CD4-positive, alpha-beta T cell (primary cell): ENCODE measurements around the gene TNFRSF13B. TPM values are rescaled to one million over a fixed set of nuclear protein-coding genes. Genes with fewer than 3 reads are reported as not detected.
A peak's percentile ranks its signal among the peaks of the same experiment; 100 is the strongest.

Experiments
- ATAC-seq: fragments of 200-7000 bp; cut with Tn5 transposase; one replicate; pipeline ENCODE4 v1.10.0; 2022; ENCODE audit warnings: mild to moderate bottlenecking; ENCODE audit not compliant: poor library complexity
- CTCF ChIA-PET: fragments of 350-600 bp; sonication (Branson Sonifier 250); formaldehyde crosslinking; loops from one replicate; lab custom pipeline; 2021; ENCODE audit warnings: antibody characterized with exemption, inconsistent platforms; lab: Charles Lee
- POLR2A ChIA-PET: fragments of 350-600 bp; sonication (Branson Sonifier 250); formaldehyde crosslinking; loops from one replicate; lab custom pipeline; 2021; ENCODE audit warnings: antibody characterized with exemption, inconsistent platforms; lab: Charles Lee
- DNase-seq, 14 experiments: peaks; one replicate each; pipeline ENCODE4 v3.0.0-alpha.2; 2013 to 2020; ENCODE audit warnings: mixed read lengths in 2 of 14
- H3K27ac ChIP-seq, 2 donors: one replicate each; pipeline versions ENCODE4 v1.5.1 to v1.7.0; 2013; ENCODE audit warnings: low read length in 2 of 2, low read depth in 1 of 2, mild to moderate bottlenecking in 1 of 2
- H3K27me3 ChIP-seq, 2 experiments: 1 replicate in 1 of 2; 2 replicates in 1 of 2; pipeline versions ENCODE4 v1.6.1 to v1.7.0; 2013; ENCODE audit warnings: low read length in 2 of 2, control low read depth in 1 of 2, mild to moderate bottlenecking in 1 of 2, moderate library complexity in 1 of 2; ENCODE audit not compliant: insufficient read depth in 2 of 2, control insufficient read depth in 1 of 2
- H3K36me3 ChIP-seq: one replicate; pipeline ENCODE4 v1.6.1; 2013; ENCODE audit warnings: low read length, control low read depth; ENCODE audit not compliant: insufficient read depth
- H3K4me1 ChIP-seq: one replicate; pipeline ENCODE4 v1.6.1; 2013; ENCODE audit warnings: low read length, control low read depth; ENCODE audit not compliant: insufficient read depth
- H3K4me3 ChIP-seq: one replicate; pipeline ENCODE4 v1.5.1; 2013; ENCODE audit warnings: mild to moderate bottlenecking, low read length, moderate library complexity
- H3K9me3 ChIP-seq, 2 experiments: 1 replicate in 1 of 2; 2 replicates in 1 of 2; pipeline versions ENCODE4 v1.6.1 to v1.7.0; 2013; ENCODE audit warnings: low read length in 2 of 2, mild to moderate bottlenecking in 2 of 2, control low read depth in 1 of 2, moderate library complexity in 1 of 2; ENCODE audit not compliant: control insufficient read depth in 1 of 2, insufficient read depth in 1 of 2
- H3K27ac Mint-ChIP-seq: one replicate; pipeline ENCODE4 v1.8.0; 2020; ENCODE audit warnings: mixed read lengths
- H3K27me3 Mint-ChIP-seq: one replicate; pipeline ENCODE4 v1.8.0; 2021; ENCODE audit warnings: mixed read lengths
- H3K36me3 Mint-ChIP-seq: one replicate; pipeline ENCODE4 v1.8.0; 2021; ENCODE audit warnings: low read depth, mixed read lengths
- H3K4me1 Mint-ChIP-seq: one replicate; pipeline ENCODE4 v1.8.0; 2021; ENCODE audit warnings: low read depth, mixed read lengths
- H3K4me3 Mint-ChIP-seq: one replicate; pipeline ENCODE4 v1.8.0; 2020; ENCODE audit warnings: mild to moderate bottlenecking, mixed read lengths
- H3K9me3 Mint-ChIP-seq: one replicate; pipeline ENCODE4 v1.8.0; 2020; ENCODE audit warnings: mixed read lengths
- CTCF ChIP-seq: fragments of 200-600 bp; IDR thresholded peaks from one replicate; pipeline ENCODE4 v1.8.0; 2022; ENCODE audit warnings: antibody characterized with exemption, mild to moderate bottlenecking
- intact Hi-C, 2 experiments: fragments of 100-400 bp; cut with DNase I in 1 of 2; cut with micrococcal nuclease in 1 of 2; formaldehyde crosslinking; loops; one replicate each; pipeline versions ENCODE4 v1.15.1 to v1.9.0; 2023 to 2025; cut with DNase I, micrococcal nuclease
- total RNA-seq, 174 experiments: library from RNA in 2 of 174; stranded (reverse) in 2 of 174; gene quantifications; one replicate each; pipeline ENCODE4 v1.2.3 and lab custom pipeline; 2021 to 2026

Gene TNFRSF13B
- total RNA-seq, 2 experiments from 2014 or later = not detected

GRCh38 chr17:16935786-16936185 is 36.1 kb downstream of the TNFRSF13B start:
- Mint-ChIP-seq H3K4me1 (no peaks in the 10 kb centered on the region), H3K36me3 (no peaks in the 10 kb centered on the region), H3K27ac (no peak overlapping the region), H3K4me3 (no peak overlapping the region), H3K27me3 (no peaks in the 10 kb centered on the region), H3K9me3 (no peaks in the 10 kb centered on the region)
- no peak for TF ChIP-seq CTCF
- H3K9me3 ChIP-seq = no peaks in the 10 kb centered on the region
- no peaks in the 10 kb centered on the region for H3K27me3 ChIP-seq
- DNase-seq (peak in 1 of 14 experiments; percentile 20), ATAC-seq (no peak)
- no peak overlapping the region for H3K27ac ChIP-seq
- H3K36me3 ChIP-seq = no peaks in the 10 kb centered on the region
- H3K4me3 ChIP-seq = no peak overlapping the region
- intact Hi-C loops = no loop called here
- no peaks in the 10 kb centered on the region for H3K4me1 ChIP-seq
- CTCF ChIA-PET = no interaction called here
- POLR2A ChIA-PET = no interaction called here

GRCh38 chr17:16935241-16935663 is 36.7 kb downstream of the TNFRSF13B start:
- DNase-seq (peak in 2 of 14 experiments; percentile 14 to 26), ATAC-seq (no peak)
- Mint-ChIP-seq H3K4me1 (no peaks in the 10 kb centered on the region), H3K27ac (no peak overlapping the region), H3K4me3 (no peak overlapping the region), H3K9me3 (no peaks in the 10 kb centered on the region), H3K36me3 (no peaks in the 10 kb centered on the region), H3K27me3 (no peaks in the 10 kb centered on the region)
- H3K27ac ChIP-seq = no peak overlapping the region
- no peaks in the 10 kb centered on the region for H3K36me3 ChIP-seq
- no peaks in the 10 kb centered on the region for H3K27me3 ChIP-seq
- H3K4me1 ChIP-seq = no peaks in the 10 kb centered on the region
- no peak overlapping the region for H3K4me3 ChIP-seq
- TF ChIP-seq CTCF = no peak
- POLR2A ChIA-PET = no interaction called here
- intact Hi-C loops = no loop called here
- H3K9me3 ChIP-seq = no peaks in the 10 kb centered on the region
- CTCF ChIA-PET = no interaction called here

GRCh38 chr17:16934836-16935235 is 37.1 kb downstream of the TNFRSF13B start:
- H3K27ac ChIP-seq = no peak overlapping the region
- H3K27ac Mint-ChIP-seq = no peak overlapping the region
- no peak for TF ChIP-seq CTCF
- DNase-seq (peak in 2 of 14 experiments; percentile 8 to 19), ATAC-seq (no peak)
- no peak overlapping the region for H3K4me3 Mint-ChIP-seq
- no peaks in the 10 kb centered on the region for H3K9me3 ChIP-seq
- intact Hi-C loops = no loop called here
- no peaks in the 10 kb centered on the region for H3K27me3 Mint-ChIP-seq
- no peak overlapping the region for H3K4me3 ChIP-seq
- H3K36me3 ChIP-seq = no peaks in the 10 kb centered on the region
- no peaks in the 10 kb centered on the region for H3K9me3 Mint-ChIP-seq
- ChIA-PET CTCF (no interaction called here), POLR2A (no interaction called here)
- no peaks in the 10 kb centered on the region for H3K4me1 ChIP-seq
- H3K36me3 Mint-ChIP-seq = no peaks in the 10 kb centered on the region
- H3K27me3 ChIP-seq = no peaks in the 10 kb centered on the region
- H3K4me1 Mint-ChIP-seq = no peaks in the 10 kb centered on the region
